Right lung (tissue), 5 donors: ENCODE results near the gene REG1A. TPM values are rescaled to one million over a fixed set of nuclear protein-coding genes. Genes with fewer than 3 reads are reported as not detected.

Source experiments
- DNase-seq, 2 donors: peaks; one replicate each; pipeline ENCODE4 v3.0.0-alpha.2; 2013
- polyA plus RNA-seq, 5 donors: library from polyadenylated mRNA; unstranded; fragments of 120-200 nt; gene quantifications; one replicate each; pipeline versions ENCODE4 v1.2.1 to v1.2.3, GENCODE V29; 2013; ENCODE audit warnings: inconsistent platforms in 1 of 5, low replicate concordance in 1 of 5; ENCODE audit not compliant: insufficient read length in 5 of 5, insufficient read depth in 1 of 5

The REG1A gene
- polyA plus RNA-seq, 5 donors, result not detected

DNA sequence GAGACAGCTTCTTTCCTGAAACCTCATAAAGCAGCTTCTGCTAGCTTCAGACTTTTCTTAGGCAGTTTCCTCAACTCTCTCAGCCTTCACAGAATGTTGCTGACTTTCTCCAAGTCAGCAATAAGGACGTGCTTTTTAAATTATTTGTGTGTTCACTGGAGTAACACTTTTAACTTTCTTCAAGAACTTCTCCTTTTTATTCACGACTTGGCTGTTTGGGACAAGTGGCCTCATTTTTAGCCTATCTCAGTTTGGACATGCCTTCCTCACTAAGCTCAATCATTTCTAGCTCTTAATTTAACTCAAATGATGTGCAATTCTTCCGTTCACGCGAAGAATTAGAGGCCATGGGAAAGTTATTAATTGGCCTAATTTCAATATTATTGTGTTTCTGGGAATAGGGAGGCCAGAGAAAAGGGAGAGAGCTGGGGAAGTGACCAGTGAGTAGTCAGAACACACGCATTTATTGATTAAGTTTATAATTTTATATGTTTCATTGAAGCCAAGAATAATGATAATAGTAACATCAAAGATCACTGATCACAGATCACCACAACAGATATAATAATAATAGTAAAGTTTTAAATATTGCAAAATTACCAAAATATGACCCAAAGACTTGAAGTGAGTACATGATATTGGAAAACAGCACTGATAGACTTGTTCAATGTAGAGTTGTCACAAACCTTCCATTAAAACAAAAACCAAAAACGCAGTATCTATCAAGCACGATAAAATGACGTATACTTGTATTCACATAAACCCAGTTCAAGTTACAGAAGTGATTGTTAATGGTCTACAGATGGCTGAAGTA, 4.8 kb downstream of the REG1A start:
- no peak for DNase-seq

- no peak for DNase-seq
These were observed 5.4 kb downstream of the REG1A start for GRCh38 chr2:79125721-79125985.

- DNase-seq, result no peak
These were observed 8.1 kb downstream of the REG1A start for GRCh38 chr2:79128406-79128805.

DNA sequence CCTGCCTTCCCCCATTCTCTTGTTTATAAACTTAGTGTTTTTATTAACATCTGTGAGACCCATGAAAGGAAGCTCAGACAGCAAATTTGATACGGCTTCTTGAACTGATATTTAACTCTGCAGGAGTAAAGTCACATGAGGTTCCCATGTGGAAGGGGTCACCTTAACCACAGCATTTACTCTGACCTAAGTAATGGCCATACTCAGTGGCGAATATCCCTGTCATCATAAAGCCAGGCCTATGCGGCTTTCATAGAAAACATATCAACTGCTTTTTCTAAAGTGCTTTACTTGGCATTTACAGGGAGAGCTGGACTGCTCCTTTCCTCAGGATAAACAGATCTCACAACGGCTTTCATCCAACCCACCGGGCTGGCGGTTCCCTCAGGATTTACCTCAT, 9.0 kb downstream of the REG1A start:
- DNase-seq, result no peak

DNA sequence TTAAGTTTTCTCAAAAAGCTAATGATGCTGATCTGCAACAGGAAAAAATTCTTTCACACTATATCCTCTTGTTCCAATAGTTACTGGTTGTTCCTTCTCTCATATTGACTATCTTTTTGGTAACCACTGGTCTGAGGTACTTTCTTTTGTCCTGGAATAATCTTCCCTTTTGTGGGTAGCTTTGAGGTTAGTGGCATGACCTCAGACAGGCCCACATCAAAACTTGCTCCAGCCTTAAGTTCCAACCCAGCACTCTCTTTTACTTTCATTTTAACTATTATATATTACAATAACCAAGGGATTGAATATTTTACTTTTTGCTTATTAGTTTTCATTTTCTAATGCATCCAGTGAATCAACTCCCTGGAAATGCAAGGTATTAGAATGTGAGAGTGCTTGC, 9.5 kb downstream of the REG1A start:
- DNase-seq, result no peak

GRCh38 chr2:79131687-79132086, 11.4 kb downstream of the REG1A start:
- no peak for DNase-seq

GRCh38 chr2:79138385-79138784, 18.1 kb downstream of the REG1A start:
- no peak for DNase-seq

DNA sequence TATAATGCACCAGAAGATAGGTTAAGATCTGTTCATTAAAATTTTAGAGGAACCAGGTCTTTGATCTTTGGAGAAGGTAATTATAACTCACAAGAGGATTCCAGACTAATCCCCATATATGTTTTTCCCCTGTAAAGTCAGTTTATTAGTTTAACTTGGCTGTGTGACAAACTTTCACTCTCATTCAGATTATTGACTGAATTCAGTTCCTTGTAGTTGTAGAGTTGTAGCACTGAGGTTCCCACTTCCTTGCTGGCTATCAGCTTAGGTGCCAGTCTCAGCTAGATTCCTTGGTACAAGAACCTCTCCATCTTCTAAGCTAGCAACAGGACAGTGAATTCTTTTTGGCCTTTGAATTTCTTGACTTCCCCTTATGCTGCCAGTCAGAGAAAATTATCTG, 19.1 kb downstream of the REG1A start:
- DNase-seq, result no peak

DNA sequence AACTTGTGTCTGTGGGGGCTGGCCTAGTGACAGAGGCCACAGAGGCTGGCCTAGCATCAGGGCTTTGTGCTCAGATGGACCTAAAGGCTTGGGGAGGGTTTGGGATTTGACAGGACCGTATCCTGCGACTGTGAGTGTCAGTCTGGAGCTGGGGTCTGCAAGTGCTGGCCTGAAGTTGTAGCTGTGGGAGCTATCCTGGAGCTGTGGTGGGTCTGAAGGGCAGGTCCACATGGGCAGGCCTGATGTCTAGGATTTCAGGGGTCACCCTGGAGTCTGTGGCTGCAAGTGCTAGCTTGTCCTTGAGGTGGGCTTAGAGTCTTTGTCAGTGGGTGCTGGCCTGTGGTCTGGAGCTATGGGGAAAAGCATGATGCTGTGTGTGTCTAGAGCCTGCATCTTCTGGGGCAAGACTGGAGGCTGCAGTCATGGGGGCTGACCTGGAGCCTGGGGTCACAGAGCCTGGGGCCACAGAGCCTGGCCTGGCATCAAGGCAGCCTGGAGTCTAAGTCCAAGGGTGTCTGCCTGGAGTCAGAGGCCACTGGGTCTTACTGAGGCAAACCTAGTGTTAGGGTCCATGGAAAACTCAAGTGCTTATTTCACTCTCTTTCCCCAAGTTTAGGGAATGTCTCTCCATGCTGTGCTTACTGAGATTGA, 35.7 kb downstream of the REG1A start:
- DNase-seq, result no peak

DNA sequence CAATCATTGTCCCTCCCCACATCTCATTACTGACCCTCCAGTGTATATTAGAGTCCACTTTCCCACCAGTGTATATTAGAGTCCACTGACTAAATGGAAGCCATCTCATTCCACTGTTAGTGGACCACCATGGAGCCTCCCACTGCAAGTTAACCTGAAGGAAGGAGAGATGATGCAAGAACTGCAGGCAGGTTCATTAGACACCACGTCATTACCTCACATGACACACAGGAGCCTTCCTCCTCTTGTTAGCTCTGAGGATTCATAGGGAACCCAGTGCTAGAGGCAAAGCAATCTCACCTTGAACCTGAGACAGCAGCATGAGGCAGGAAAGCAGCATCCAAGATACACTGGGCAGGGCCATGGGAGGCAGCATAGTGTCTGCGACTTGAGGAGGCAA, 38.7 kb downstream of the REG1A start:
- DNase-seq, result no peak

DNA sequence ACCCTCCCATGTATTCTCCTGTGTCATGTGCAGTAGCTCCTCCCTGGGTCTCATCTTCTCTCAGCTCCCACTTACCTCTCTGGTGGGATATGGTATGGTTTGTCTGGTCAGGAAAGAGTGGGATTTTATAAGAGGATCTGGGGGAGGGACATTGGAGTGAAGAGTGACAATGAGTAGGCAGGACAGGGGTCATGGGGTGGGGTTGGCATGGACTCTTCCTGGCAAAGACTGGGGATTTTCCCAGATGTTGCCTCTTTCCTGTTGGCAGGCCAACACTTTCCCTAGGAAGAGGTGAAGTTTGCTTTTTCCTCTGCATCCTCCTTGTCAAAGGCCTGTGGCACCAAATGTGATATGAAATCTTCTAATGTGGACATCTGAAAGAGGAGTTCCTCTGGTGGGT, 39.4 kb downstream of the REG1A start, which contains the start of gene REG3A:
Gene REG3A (minus strand): TSS at position 101 of the 400 bp plus-strand sequence. CDS start 348 bp downstream, outside the sequence.
- no peak for DNase-seq

GRCh38 chr2:79162132-79162531, 41.8 kb downstream of the REG1A start:
- DNase-seq, result no peak

DNA sequence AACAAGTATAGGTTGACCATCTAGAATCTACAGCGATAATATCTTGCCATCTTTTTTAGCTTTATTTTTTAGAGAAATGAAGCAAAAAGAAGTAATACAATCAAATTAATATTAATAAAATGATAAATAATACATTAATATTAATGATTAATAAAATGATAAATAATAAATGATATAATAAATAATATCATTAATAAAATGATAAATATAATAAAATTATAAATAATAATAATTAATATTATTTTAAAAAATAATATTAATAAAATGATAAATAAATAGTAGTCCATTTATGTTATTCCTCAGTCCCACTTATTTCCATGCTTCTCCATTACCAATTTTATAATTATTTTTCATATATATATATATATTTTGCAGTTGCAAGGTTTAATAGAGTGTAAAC, 42.5 kb downstream of the REG1A start:
- no peak for DNase-seq

DNA sequence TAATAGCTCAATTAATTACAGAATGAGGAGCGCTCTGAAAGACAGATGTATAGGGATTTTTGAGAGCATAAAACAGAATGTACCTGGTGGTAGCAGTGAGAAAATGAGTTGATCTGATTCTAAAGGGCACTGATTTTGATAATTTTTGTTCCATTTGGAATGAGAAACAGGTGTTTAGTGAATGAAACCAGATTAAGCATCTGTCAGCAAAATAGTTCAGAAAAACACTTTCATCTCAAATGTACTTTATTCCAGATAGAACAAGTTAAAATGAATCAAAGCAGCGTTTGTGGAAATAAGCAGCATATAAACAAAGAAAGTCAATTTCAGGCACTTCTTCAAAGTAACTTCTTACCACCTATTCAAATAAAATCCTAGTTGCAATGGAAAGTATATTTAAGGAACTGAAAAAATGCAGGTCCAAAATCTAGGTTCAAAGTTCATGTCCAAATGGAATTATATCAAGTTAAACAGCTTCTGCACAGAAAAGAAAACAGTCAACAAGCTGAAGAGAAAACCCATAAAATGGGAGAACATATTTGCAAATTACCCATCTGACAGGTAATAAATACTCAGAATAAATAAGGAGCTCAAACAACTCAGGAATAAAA, 51.2 kb downstream of the REG1A start:
- DNase-seq, result no peak

Other genes starting within 250 kb of the REG1A start
- gene REG3G, start 94.8 kb upstream of the REG1A start, polyA plus RNA-seq, result not detected
- gene REG1B, start 32.5 kb upstream of the REG1A start, polyA plus RNA-seq, result not detected
- gene REG3A, start 39.3 kb downstream of the REG1A start, polyA plus RNA-seq, result not detected